B cell (primary cell): ENCODE results near the gene RAB33B.

Experiments
- CTCF ChIP-seq: fragments of 200-600 bp; IDR thresholded peaks from one replicate; pipeline ENCODE4 v1.8.0; 2022; ENCODE audit warnings: antibody characterized with exemption, mild to moderate bottlenecking
- EZH2 ChIP-seq: IDR thresholded peaks from 2 replicates; pipeline ENCODE4 v1.6.1; 2012; ENCODE audit warnings: borderline replicate concordance, low read depth, mild to moderate bottlenecking, moderate library complexity, low read length; ENCODE audit not compliant: insufficient read depth, poor library complexity, severe bottlenecking

- TF ChIP-seq CTCF (no peak), EZH2 (no peak)
Observed at GRCh38 chr4:139476363-139476762, 22.4 kb downstream of the RAB33B start.
